GM19043 (cell line): Measurements from ENCODE around the gene TMEFF1.

Experiments used
- ATAC-seq: cut with Tn5 transposase; IDR thresholded peaks from one replicate; pipeline ENCODE4 v1.9.1; 2021; ENCODE audit warnings: low read depth; ENCODE audit not compliant: unreplicated experiment

TMEFF1 gene

DNA sequence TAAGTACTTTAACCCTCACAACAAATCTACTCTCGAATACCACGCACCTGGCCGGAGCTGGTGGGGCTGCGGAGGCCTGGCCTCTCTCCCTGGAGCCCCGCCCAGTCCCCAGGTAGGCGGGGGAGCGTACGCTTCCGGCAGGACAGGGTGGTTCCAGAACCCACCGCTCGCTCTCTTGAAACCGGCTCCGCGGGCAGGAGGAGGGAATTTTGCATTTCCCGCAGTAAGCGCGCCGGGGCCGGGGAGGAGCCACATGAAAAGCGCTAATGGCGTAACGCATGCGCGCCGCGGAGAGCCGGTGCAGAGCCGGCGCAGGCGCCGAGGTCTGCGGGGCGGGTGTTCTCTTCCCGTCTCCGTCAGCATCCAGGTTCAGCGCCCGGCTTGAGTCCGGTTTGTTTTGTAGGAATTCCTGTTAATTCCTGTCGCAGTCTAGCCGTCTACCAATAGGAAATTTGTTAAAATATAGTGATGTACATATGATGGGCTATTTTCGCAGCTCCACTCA is 125.7 kb downstream of the TMEFF1 start:
- ATAC-seq: peak; percentile 72

DNA sequence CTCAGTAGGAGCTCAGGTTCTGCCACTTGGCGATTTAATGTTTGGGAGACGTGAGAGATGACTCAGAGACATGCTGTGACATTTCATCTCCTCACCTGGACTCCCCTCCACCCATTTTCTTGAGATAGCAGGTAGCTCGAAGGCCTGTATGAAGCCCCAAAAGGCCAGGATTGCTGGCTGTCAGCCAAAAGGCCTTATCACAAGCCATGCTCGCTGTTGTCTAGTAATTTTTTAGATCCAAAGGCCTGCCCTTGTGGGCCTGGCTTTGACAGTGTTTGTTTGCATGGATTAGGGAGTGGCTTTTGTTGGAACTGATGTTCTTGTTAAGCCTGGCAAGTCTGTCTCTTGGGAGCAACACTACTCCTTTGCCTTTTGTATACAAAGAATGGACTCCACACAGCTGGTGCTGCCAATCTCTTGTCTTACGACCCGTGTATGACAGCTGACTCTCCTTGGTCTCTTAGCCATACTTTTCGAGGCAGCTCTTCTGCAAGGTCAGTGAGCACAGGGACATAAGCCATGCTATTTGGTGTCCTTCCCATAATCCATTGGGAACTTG is 127.7 kb downstream of the TMEFF1 start:
- ATAC-seq: no peak

DNA sequence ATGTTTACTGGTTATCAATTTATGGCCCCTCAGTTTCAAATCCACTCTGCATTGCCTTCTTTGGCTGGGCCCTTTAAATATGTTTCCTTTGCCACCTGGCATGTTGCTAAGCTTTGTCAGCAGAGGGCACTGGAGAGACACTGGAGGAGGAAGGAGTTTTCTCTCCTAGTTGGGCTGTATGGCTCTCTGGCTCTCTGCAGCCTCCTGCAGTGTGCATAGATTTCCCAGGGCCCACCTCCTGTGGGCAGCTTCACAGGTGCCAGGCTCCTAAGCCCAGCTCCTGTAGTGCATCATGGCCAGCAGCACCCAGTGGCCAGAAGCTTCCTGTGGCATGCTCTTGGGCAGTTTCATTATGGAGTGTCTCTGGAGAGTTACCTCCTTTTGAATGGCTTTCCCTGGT is 128.3 kb downstream of the TMEFF1 start:
- no peak for ATAC-seq

DNA sequence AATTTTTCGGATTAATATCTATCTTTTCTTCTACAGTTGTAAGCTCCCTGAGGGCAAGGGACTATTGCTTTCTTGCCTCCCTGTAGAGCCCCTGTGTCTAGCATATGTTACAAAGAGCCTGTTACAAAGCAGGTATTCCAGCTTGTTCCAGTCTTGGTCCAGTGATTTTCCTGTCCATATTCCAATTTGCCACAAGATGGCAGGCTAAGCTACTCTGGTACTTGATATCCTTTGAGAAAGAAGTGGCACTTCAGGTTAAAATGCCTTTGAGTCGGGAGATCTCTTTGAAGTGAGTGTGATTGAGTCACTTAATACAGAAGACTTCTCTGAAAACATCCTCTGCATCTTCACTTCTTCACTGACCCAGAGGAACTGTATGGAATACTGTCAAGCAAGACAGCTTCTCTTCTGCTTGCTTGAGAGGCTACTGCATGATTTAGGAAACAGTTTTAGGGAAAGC is 129.4 kb downstream of the TMEFF1 start:
- no peak for ATAC-seq

DNA sequence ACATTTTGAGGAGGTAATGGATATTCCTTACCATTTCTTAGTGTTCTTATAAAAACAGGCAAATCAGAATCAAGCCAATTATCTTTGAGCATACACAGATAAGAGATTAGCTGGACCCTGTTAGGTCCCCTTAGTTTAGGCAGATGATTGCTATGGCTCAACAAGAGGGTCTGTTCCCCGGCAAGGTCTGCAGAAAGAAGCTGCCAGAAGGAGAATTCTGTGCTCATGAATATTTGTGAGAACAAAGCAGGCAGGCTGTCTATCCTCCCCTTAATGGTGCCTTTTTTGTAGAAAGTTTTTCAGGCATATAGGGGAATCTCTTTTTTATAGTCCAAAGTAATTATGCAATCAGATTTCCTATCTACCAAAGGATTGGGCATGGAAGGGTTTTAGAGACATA is 132.5 kb downstream of the TMEFF1 start:
- no peak for ATAC-seq

DNA sequence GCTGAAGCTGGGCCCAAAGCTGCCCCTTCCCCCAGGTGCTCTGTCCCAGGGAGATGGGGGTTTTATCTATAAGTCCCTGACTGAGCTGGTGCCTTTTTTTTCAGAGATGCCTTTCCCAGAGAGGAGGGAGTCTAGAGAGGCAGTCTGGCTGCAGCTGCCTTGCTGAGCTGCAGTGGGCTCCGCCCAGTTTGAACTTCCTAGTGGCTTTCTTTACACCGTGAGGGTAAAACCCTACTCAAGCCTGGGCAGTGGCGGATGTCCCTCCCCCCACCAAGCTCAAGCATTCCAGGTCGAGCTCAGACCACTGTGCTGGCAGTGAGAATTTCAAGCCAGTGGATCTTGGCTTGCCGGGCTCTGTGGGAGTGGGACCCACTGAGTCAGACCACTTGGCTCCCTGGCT is 146.2 kb downstream of the TMEFF1 start:
- no peak for ATAC-seq

DNA sequence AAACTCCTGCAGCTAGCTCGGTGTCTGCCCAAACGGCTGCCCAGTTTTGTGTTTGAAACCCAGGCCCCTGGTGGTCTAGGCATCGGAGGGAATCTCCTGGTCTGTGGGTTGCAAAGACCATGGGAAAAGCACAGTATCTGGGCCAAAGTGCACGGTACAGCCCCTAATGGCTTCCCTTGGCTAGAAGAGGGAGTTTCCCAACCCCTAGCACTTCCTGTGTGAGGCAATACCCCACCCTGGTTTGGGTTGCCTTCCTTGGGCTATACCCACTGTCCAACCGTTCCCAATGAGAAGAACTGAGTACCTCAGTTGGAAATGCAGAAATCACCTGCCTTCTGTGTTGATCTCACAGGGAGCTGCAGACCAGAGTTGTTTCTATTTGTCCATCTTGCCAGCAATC is 146.7 kb downstream of the TMEFF1 start:
- no peak for ATAC-seq

DNA sequence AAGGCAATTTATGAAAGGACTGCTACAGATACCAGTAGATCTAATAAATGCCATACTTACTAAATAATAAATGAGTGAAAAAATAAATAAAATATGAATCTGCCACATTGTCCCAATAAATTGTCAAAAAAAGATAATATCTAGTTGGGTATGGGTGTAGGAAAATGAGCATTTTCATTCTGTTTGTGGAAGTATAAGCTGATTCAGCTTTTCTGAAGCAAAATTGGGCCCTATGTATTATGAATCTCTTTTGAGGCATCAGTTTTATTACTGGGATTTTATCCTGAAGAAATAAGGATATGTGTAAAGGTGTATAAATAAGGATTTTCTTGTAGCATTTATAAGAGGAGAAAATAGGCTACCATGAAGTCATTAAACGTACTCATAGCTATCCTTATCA is 151.0 kb downstream of the TMEFF1 start:
- ATAC-seq: no peak

DNA sequence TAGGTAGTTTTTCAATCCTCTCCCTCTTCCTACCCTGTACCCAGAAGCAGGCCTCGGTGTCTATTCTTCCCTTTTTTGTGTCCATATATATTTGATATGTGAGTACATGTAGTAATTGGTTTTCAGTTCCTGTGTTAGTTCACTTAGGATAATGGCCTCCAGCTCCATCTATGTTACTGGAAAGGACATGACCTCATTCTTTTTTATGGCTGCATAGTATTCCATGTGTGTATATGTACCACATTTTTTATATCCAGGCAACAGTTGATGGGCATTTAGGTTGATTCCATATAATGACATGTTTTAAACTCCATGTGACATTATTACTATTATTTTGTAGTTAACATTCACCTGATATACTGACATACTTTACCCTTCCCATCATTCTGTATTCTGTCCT is 154.0 kb downstream of the TMEFF1 start:
- ATAC-seq: no peak
